ENCODE measurements around the gene PLCD1.

The PLCD1 gene

GRCh38 chr3:38017445-38018295, 11.8 kb downstream of the PLCD1 start:
- TF ChIP-seq CTCF (IDR thresholded peaks at IDR 0.05; ENCODE audit: insufficient read depth, low read length, missing control alignments): no peak
- H3K4me3 ChIP-seq (ENCODE audit: low read depth, low read length): no peak overlapping the region
- CTCF ChIA-PET: interaction anchor here (1.2 kb wide), 1 partner anchor 11 kb away, joined by 3 read pairs; no protein-coding TSS in a partner anchor
- no peak for DNase-seq (ENCODE audit: low read depth, low spot score)
- POLR2A ChIA-PET: no interaction called here

DNA sequence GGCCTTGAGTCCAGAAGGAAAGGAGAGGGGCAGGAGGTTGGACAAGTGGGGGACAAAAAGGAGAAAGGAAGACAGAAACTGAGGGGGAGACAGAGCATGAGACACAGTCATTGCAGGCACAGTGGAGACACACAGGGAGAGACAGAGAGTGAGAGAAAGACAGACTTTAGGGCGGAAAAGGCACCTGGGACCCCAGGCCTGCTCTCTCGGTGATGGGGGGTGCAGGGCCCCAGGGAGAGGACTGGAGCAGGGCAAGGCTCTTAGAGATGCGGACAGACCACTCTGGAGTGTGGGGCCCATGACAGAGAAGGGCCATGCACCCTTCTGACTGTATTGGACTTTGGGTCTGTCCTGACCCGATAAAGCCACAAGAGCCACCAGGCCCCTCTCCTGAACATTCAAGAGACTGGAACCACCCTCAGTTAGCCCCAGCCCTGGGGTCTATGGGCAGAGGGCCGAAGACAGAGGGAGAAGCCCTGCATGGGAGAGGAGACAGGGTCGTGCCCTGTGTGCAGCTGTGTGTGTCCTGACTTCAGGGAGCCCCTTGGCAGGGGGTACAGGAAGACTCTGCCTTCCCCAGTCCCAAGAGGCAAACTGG, 12.5 kb downstream of the PLCD1 start:
- no peak overlapping the region for H3K4me3 ChIP-seq (ENCODE audit: low read depth, low read length)
- TF ChIP-seq CTCF (IDR thresholded peaks at IDR 0.05; ENCODE audit: insufficient read depth, low read length, missing control alignments): no peak
- no peak for DNase-seq (ENCODE audit: low read depth, low spot score)
- POLR2A ChIA-PET: no interaction called here
- CTCF ChIA-PET: interaction anchor here (1.2 to 1.5 kb wide), 2 partner anchors 11 to 13 kb away, joined by 3 to 7 read pairs; no protein-coding TSS in a partner anchor

DNA sequence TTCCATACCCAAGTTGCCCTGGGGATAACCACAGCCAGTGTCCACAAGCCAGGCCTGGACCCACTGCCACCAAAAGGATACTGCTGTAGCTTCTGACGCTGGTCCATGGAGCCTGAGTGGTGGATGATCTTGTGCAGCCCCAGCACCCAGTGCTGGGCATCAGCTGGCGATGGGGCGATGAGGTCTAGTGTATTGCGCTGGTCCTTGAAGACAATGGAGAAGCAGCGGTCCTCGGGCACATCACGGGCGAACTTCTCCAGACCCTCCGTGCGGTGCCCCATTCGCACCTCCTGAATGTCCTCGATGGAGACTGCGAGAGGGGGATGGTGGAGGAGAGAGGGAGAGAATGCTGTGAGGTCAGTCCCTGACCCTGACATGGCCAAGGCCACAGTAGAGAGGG, 13.0 kb downstream of the PLCD1 start:
- no peak for DNase-seq (ENCODE audit: low read depth, low spot score)
- POLR2A ChIA-PET: no interaction called here
- no peak overlapping the region for H3K4me3 ChIP-seq (ENCODE audit: low read depth, low read length)
- no peak for TF ChIP-seq CTCF (IDR thresholded peaks at IDR 0.05; ENCODE audit: insufficient read depth, low read length, missing control alignments)
- CTCF ChIA-PET: interaction anchor here (1.3 to 1.5 kb wide), 2 partner anchors 13 to 20 kb away, joined by 4 to 7 read pairs; no protein-coding TSS in a partner anchor

DNA sequence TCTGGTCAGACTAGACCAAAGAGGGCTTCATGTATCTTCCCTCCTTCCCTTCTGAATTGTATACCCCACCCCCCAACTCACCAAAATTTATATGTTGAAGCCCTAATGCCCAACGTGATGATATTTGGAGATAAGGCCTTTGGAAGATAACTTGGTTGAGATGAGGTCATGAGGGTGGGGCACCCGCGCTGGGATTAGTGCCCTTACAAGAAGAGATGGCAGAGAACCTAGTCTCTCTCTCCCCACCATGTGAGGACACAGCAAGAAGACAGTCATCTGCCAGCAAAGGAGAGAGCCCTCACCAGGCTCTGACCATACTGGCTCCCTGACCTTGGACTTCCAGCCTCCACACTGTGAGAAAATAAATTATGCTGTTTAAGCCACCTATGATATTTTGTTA, 13.5 kb downstream of the PLCD1 start:
- POLR2A ChIA-PET: no interaction called here
- H3K4me3 ChIP-seq (ENCODE audit: low read depth, low read length): no peak overlapping the region
- CTCF ChIA-PET: interaction anchor here (1.3 to 1.5 kb wide), 2 partner anchors 12 to 19 kb away, joined by 4 to 7 read pairs; no protein-coding TSS in a partner anchor
- no peak for TF ChIP-seq CTCF (IDR thresholded peaks at IDR 0.05; ENCODE audit: insufficient read depth, low read length, missing control alignments)
- DNase-seq (ENCODE audit: low read depth, low spot score): no peak

DNA sequence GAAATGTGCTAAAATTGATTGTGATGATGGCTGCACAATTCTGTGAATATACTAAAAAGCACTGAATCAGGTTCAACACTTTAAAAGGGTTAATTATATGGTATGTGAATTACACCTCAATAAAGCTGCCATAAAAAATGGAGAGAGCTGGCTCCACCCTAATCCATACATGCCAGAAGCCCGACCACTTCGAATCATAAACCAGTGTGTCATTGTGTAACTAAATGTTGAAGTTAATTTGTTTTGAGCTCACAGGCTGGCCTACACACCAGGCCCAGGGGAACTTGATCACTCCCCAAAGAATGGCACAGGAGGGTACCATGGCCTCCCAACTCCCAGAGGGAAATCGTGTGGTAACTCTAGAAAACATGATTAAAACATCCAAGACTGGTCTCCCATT, 14.0 kb downstream of the PLCD1 start:
- ChIA-PET POLR2A (no interaction called here), CTCF (interaction anchor here (1.3 to 1.5 kb wide), 2 partner anchors 12 to 19 kb away, joined by 4 to 7 read pairs; no protein-coding TSS in a partner anchor)
- TF ChIP-seq CTCF (IDR thresholded peaks at IDR 0.05; ENCODE audit: insufficient read depth, low read length, missing control alignments): no peak
- DNase-seq (ENCODE audit: low read depth, low spot score): no peak
- H3K4me3 ChIP-seq (ENCODE audit: low read depth, low read length): no peak overlapping the region

DNA sequence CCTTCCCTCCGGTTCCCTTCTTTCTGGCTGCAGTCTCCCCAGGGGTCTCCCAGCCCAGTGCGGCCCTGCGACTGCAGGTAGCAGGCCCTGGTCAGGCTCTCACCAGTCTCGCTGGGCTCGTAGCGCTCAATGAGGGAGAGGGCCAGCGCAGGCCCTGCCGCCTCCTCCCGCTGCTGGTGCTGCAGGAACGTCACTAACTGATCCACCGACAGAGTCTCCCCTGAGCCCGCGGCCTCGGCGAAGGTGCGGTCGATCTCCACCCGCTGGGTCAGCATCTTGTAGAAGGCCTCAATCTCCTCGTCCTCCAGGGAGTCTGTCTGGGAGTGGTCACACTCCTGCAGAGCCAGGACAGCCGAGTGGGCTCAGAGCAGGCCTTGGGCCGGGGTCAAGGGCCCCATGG, 18.3 kb downstream of the PLCD1 start:
- DNase-seq (ENCODE audit: low read depth, low spot score): no peak
- no peak overlapping the region for H3K4me3 ChIP-seq (ENCODE audit: low read depth, low read length)
- no peak for TF ChIP-seq CTCF (IDR thresholded peaks at IDR 0.05; ENCODE audit: insufficient read depth, low read length, missing control alignments)
- CTCF ChIA-PET: interaction anchor here (1.0 to 3.6 kb wide), 2 partner anchors 9 to 14 kb away, joined by 5 to 15 read pairs; no protein-coding TSS in a partner anchor
- POLR2A ChIA-PET: no interaction called here
